ENCODE results near the gene XAB2. TPM values are rescaled to one million over a fixed set of nuclear protein-coding genes. Genes with fewer than 3 reads are reported as not detected.

Gene XAB2
- total and polyA plus RNA-seq, 2 experiments from 2014 or later = 12.2 to 33.0 TPM

DNA sequence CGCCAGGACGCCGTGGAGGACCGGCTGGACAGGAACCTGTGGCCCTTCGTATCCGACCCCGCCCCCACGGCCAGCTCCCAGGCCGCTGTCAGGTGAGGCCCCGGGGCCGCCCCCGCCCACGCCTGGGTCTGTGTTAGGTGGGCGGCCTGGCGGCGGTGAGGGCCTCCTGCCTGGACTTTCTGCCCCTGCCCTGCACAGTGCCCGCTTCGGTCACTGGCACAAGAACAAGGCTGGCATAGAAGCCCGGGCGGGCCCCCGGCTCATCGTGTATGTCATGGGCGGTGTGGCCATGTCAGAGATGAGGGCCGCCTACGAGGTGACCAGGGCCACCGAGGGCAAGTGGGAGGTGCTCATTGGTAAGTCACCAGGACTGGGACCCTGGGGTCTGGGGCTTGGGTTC is 17.8 kb upstream of the XAB2 start:
- in situ Hi-C loops (cut with MboI) = no loop called here
- Histone ChIP-seq H3K9ac (no peak overlapping the region), H3K36me3 (ENCODE audit: low read depth) (no peaks in the 10 kb centered on the region), H3K27ac (no peak overlapping the region), H3F3A (ENCODE audit: insufficient read depth) (no peaks in the 10 kb centered on the region), H3K79me2 (ENCODE audit: insufficient read depth) (no peaks in the 10 kb centered on the region), H3K4me3 (no peak overlapping the region), H3K4me2 (ENCODE audit: unreplicated experiment) (no peak overlapping the region), H3K4me1 (ENCODE audit: insufficient read depth) (no peaks in the 10 kb centered on the region), H3K27me3 (replicated peaks; ENCODE audit: insufficient read depth) (peaks cover 6% of the 10 kb centered on the region; the same call in 1 of the 2 replicates), H3K9me3 (ENCODE audit: low read depth) (no peaks in the 10 kb centered on the region), H2AFZ (no peak overlapping the region), H3K9me2 (ENCODE audit: insufficient read depth) (no peaks in the 10 kb centered on the region), H4K20me1 (ENCODE audit: insufficient read depth) (no peaks in the 10 kb centered on the region)
- TF ChIP-seq EZH2phosphoT487 (IDR thresholded peaks at IDR 0.05; ENCODE audit: insufficient read depth, low read depth) (no peak), EZH2 (IDR thresholded peaks at IDR 0.05; ENCODE audit: insufficient read depth, poor library complexity, severe bottlenecking) (no peak)
- WGBS, 2 experiments (ENCODE audit: low coverage in 1 of 2, low lambda C conversion rate in 2 of 2, missing lambda C conversion rate in 2 of 2) = 79 to 85% methylated on average over 20 to 26 of the region's 26 CpGs
- no peak for DNase-seq

DNA sequence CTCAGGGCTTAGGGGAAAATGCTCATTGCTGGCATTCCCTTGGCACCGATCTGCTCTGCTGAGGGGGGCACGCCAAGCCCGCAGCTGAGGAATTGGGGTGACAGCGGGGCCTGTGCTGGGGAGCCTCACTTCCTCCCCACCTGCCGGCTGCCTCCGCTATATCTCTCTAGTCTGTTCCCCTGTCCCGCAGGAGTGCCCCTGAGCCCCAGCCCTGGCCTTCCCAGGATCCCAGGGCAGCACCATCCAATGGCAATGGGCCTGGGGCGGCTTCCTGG is 17.0 kb upstream of the XAB2 start:
- no peaks in the 10 kb centered on the region for H3K9me3 ChIP-seq (ENCODE audit: low read depth)
- no peaks in the 10 kb centered on the region for H3K36me3 ChIP-seq (ENCODE audit: low read depth)
- TF ChIP-seq EZH2 (IDR thresholded peaks at IDR 0.05; ENCODE audit: insufficient read depth, poor library complexity, severe bottlenecking) (no peak), EZH2phosphoT487 (IDR thresholded peaks at IDR 0.05; ENCODE audit: insufficient read depth, low read depth) (no peak)
- no peak overlapping the region for H3K9ac ChIP-seq
- in situ Hi-C loops (cut with MboI) = no loop called here
- no peak overlapping the region for H3K4me2 ChIP-seq (ENCODE audit: unreplicated experiment)
- no peaks in the 10 kb centered on the region for H4K20me1 ChIP-seq (ENCODE audit: insufficient read depth)
- no peak overlapping the region for H3K4me3 ChIP-seq
- no peak overlapping the region for H2AFZ ChIP-seq
- H3K27me3 ChIP-seq (replicated peaks; ENCODE audit: insufficient read depth) = peaks cover 6% of the 10 kb centered on the region; the same call in 1 of the 2 replicates
- no peaks in the 10 kb centered on the region for H3K79me2 ChIP-seq (ENCODE audit: insufficient read depth)
- WGBS, 2 experiments (ENCODE audit: low coverage in 1 of 2, low lambda C conversion rate in 2 of 2, missing lambda C conversion rate in 2 of 2) = 62 to 65% methylated on average over 8 of the region's 8 CpGs
- H3K27ac ChIP-seq = no peak overlapping the region
- no peak for DNase-seq
- H3K4me1 ChIP-seq (ENCODE audit: insufficient read depth) = no peaks in the 10 kb centered on the region
- H3F3A ChIP-seq (ENCODE audit: insufficient read depth) = no peaks in the 10 kb centered on the region
- no peaks in the 10 kb centered on the region for H3K9me2 ChIP-seq (ENCODE audit: insufficient read depth)

DNA sequence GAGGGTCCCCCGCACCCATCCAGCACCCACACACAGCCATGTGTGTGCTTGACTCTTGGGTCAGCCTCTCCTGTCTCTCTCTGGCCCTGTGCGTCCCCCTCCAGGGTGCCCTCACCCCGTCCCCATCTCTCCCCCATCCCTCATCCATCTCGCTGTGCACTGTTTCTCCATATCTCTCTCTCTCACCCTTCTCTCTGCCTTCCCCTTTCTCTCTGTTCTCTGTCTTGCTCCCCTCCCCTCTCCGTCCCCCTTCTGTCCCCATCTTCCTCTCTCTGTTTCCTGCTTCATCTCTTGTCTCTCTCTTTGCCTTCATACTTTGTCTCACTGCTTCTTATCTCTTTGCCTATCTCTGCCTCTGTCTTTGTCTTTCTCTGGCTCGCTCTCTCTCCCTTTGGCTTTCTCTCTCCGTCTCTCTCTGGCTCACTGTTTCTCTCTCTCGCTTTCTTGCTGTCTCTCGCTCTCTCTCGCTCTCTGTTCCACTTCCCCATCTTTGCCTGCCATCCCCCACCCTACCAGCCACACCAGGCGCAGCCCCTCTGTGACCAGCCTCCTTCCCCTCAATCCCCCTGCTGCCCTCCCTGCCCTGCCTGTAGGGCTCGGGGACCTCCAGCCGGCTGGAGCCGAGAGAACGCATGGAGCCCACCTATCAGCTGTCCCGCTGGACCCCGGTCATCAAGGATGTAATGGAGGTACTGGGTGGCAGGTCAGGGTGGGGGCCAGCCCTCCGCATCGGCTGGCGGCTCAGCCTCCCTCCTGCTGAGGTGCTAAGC is 16.5 kb upstream of the XAB2 start:
- TF ChIP-seq EZH2phosphoT487 (IDR thresholded peaks at IDR 0.05; ENCODE audit: insufficient read depth, low read depth) (no peak), EZH2 (IDR thresholded peaks at IDR 0.05; ENCODE audit: insufficient read depth, poor library complexity, severe bottlenecking) (no peak)
- DNase-seq = no peak
- in situ Hi-C loops (cut with MboI) = no loop called here

DNA sequence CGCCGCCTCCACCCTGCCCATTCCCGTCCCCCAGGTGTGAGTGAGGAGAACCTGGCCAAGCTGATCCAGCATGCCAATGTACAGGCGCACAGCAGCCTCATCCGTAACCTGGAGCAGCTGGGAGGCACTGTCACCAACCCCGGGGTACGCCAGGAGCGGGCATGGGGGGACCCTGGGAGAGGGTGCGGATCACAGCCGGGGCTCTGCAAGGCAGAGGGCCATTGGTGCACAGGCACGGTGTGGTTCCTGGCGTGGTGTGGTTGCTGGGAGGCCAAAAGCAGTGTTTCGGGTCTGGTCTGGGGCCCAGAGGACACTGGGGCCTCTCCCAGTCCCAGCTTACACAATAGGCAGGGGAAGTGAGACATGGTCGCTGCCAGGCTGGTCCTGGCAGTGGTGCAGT is 15.8 kb upstream of the XAB2 start:
- no peak for TF ChIP-seq EZH2 (IDR thresholded peaks at IDR 0.05; ENCODE audit: insufficient read depth, poor library complexity, severe bottlenecking)
- TF ChIP-seq EZH2phosphoT487 (IDR thresholded peaks at IDR 0.05; ENCODE audit: insufficient read depth, low read depth) = no peak
- H4K20me1 ChIP-seq (ENCODE audit: insufficient read depth) = no peaks in the 10 kb centered on the region
- no peaks in the 10 kb centered on the region for H3K36me3 ChIP-seq (ENCODE audit: low read depth)
- no peaks in the 10 kb centered on the region for H3K27me3 ChIP-seq (replicated peaks; ENCODE audit: insufficient read depth)
- no peaks in the 10 kb centered on the region for H3F3A ChIP-seq (ENCODE audit: insufficient read depth)
- H3K27ac ChIP-seq = no peak overlapping the region
- no peaks in the 10 kb centered on the region for H3K79me2 ChIP-seq (ENCODE audit: insufficient read depth)
- H3K4me2 ChIP-seq (ENCODE audit: unreplicated experiment) = no peak overlapping the region
- 74 to 78% methylated on average over 14 of the region's 14 CpGs for WGBS, 2 experiments (ENCODE audit: low coverage in 1 of 2, low lambda C conversion rate in 2 of 2, missing lambda C conversion rate in 2 of 2)
- no peaks in the 10 kb centered on the region for H3K4me1 ChIP-seq (ENCODE audit: insufficient read depth)
- in situ Hi-C loops (cut with MboI) = no loop called here
- no peaks in the 10 kb centered on the region for H3K9me3 ChIP-seq (ENCODE audit: low read depth)
- DNase-seq = no peak
- no peak overlapping the region for H2AFZ ChIP-seq
- H3K4me3 ChIP-seq = no peak overlapping the region
- no peaks in the 10 kb centered on the region for H3K9me2 ChIP-seq (ENCODE audit: insufficient read depth)
- H3K9ac ChIP-seq = no peak overlapping the region

More for the DNA sequence above, 16.5 kb upstream of the XAB2 start:
- peaks cover 4% of the 10 kb centered on the region; the same call in 1 of the 2 replicates for H3K27me3 ChIP-seq (replicated peaks; ENCODE audit: insufficient read depth)
- no peaks in the 10 kb centered on the region for H3K9me3 ChIP-seq (ENCODE audit: low read depth)
- no peaks in the 10 kb centered on the region for H3K9me2 ChIP-seq (ENCODE audit: insufficient read depth)
- no peak overlapping the region for H2AFZ ChIP-seq
- H3K27ac ChIP-seq = no peak overlapping the region
- no peaks in the 10 kb centered on the region for H3K36me3 ChIP-seq (ENCODE audit: low read depth)
- no peaks in the 10 kb centered on the region for H3K4me1 ChIP-seq (ENCODE audit: insufficient read depth)
- H4K20me1 ChIP-seq (ENCODE audit: insufficient read depth) = no peaks in the 10 kb centered on the region
- no peak overlapping the region for H3K4me2 ChIP-seq (ENCODE audit: unreplicated experiment)
- H3F3A ChIP-seq (ENCODE audit: insufficient read depth) = no peaks in the 10 kb centered on the region
- no peaks in the 10 kb centered on the region for H3K79me2 ChIP-seq (ENCODE audit: insufficient read depth)
- no peak overlapping the region for H3K9ac ChIP-seq
- WGBS, 2 experiments (ENCODE audit: low coverage in 1 of 2, low lambda C conversion rate in 2 of 2, missing lambda C conversion rate in 2 of 2) = 48 to 49% methylated on average over 16 to 20 of the region's 20 CpGs
- H3K4me3 ChIP-seq = no peak overlapping the region
